Non-pigmented ciliary epithelial cell (primary cell): Measurements from ENCODE around the gene C10orf88.

ENCODE experiments used
- DNase-seq: peaks from one replicate; pipeline ENCODE4 v3.0.0-alpha.2; 2010; ENCODE audit warnings: low read depth

C10orf88 gene, protein sequence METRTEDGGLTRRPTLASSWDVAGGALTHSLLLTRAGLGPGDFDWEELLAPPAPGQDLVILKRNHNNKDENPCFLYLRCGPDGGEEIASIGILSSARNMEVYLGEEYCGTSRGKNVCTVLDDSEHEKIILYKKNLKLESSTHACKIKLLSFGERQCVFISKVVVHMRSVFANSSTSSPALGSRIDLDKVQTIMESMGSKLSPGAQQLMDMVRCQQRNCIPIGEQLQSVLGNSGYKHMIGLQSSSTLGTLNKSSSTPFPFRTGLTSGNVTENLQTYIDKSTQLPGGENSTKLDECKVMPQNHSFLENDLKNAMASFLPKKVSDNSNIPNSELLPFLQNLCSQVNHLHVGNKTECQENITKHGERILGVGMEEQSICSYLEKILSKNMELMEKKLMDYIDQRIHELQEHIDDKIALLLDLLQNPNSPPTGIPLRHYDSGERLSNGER

DNA sequence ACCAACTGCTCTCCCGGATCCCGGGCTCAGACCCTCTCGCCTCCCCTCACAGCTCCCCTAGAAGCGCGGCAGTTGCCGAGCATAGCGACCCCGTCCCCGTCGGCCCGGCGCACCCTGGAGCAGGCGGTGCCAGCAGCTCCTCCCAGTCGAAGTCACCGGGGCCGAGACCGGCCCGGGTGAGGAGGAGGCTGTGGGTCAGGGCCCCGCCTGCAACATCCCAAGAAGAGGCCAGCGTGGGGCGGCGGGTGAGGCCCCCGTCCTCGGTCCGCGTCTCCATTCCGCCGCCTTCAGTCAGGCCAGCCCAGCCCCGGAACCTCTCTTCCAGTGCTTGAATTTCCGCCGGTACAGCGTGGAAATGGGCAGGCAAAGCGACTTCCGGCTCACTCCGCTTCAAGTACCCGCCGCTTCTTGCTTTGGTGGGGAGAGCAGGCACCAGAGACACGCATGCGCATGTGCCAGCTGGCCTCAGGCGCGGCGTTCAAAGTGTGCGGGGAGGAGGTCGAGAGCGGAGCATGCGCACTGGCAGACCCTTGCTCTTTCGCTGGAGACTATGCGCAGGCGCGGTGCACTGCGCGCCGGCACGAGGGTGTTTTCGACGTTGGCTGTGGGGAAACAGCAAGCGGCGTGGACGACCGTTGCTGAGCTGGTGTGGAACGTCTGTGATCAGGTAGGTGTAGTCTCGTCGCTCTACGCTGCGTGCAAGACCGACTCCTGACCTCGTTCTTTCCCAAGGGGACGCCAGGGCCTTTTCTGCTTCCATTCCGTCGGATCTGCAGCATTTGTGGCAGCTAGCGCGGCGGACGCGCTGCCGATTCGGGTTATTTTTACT is at the start of gene C10orf88:
Gene C10orf88, minus strand, starts transcription at position 326 of the 829 bp plus-strand sequence. Its CDS starts 49 bp downstream, at position 277.
- peak; percentile 96 for DNase-seq

DNA sequence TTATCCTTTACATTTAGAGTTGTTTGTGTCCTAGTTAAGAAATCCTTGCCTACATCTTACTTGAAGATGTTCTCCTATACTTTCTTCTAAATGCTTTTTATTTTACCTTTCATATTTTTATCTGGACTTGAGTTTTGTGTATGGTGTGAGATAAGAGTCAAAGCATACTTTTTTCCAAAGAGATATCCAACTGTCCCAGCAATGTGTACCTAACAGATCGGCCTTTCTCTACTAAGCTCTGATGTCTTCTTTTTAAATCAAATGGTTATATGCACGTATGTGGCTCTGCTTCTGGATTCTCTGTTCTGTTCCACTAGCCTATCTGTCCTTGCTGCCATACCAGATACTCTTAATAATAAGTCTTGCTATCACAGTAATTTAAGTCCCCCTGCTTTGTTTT is 47.3 kb upstream of the C10orf88 start:
- no peak for DNase-seq

DNA sequence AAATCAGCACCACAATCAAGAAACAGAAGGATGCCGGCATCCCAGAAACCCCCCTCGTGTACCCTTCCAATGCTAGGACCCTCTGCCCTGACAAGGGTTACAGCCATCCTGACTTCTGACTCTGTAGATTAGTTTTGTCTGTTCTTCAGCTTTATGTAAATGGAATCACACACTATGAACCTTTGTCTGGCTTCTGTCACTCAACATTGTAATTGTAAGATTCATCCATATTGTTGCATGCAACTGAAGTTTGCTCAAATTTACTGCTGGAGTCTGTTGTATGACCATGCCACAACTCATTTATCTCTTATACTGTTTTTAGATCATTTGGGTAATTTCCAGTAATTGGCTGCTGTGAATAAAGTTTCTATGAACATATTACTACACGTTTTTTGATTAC is 46.1 kb upstream of the C10orf88 start:
- DNase-seq, result no peak

DNA sequence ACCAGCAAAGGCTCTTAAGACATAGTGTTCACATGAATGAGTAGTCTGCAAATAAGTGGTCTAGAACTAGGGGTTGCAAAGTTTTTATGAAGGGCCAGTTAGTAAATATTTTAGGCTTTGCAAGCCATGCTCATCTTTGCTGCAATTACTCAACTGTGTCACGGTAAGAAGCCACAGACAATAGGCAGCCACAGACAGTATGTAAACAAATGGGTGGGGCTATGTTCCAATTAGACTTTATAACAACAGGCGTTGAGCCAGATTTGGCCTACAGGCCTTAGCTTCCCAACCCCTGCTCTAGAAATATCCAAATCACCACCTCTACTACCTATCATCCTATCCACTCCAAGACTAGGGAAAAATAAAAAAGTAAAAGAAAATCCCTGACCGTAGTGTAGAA is 45.3 kb upstream of the C10orf88 start:
- no peak for DNase-seq

DNA sequence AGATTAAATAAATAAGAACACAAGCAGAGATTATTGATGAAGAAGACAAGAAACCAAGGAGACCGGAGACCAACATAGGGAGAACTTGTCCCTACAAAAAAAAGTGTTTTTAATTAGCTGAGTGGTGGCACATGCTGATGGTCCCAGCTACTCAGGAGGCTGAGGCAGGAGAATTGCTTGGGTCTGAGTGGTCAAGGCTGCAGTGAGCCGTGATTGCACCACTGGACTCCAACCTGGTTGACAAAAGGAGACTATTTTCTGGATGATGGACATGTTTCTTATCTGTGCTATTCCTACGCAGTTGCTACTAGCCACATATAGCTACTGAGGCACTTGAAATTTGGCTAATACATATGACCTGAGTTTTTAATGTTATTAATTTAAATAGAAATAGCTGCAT is 44.9 kb upstream of the C10orf88 start:
- no peak for DNase-seq

DNA sequence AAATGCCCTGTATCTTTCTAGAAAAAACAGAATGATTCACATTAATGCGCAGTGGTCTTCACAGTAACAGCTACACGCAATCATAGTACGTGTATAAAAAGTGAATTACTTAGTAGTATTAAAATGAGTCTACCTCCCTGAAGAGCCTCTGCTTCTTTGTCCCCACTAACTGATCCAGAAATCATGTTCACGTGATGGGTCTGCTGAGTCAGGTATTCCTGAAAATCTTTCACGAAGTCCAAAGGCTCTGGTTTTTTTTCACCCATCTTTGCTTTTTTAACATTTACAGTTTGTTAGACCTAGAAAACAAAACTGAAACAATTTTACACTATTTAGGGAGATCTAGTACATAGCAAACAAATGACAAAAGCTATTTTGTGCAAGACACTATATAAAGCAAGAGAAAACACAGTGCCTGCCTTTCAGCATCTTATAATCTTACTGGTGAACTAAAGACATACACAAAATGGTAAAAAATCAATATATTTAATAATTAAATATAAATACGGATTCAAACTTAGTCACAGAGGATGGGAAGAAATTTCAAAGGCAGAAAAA is 44.4 kb upstream of the C10orf88 start:
- DNase-seq, result no peak

DNA sequence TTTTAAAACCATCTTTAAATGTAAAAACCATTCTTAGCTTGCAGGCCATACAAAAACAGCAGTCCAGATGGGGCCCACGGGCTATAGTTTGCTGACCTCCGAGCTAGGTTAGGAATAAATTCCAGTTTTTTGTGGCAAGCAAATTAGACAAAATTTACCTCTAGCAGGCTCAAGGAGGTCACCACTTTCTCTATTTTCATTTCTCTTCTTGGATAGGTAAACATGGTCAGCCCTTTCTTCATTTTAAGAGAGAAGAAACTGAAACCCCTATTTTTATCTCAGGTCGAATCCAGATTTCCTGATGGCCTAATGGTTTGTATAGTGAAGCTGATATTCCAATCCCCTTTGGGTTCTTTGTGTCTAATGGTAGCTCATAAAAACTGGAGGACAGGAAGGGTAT is 43.8 kb upstream of the C10orf88 start:
- DNase-seq, result no peak

DNA sequence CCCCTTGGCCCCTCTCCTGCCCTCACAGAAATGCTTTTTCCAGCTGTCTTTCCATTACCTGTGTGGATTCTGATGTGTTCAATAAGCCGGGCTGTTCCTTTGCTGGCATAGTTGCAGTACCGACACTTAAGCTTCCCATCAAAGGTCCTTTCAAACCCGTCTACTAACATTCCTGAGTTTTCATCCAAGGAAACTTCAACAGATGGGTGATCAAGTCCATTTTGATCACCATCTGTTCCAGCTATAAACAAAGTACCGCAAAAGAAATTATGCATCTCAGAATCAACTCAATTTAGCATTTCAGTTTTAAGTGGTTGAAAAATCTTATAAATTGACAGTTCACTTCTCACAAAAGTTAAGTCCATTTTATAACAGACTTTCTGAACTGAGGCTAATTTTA is 41.9 kb upstream of the C10orf88 start:
- DNase-seq, result no peak

DNA sequence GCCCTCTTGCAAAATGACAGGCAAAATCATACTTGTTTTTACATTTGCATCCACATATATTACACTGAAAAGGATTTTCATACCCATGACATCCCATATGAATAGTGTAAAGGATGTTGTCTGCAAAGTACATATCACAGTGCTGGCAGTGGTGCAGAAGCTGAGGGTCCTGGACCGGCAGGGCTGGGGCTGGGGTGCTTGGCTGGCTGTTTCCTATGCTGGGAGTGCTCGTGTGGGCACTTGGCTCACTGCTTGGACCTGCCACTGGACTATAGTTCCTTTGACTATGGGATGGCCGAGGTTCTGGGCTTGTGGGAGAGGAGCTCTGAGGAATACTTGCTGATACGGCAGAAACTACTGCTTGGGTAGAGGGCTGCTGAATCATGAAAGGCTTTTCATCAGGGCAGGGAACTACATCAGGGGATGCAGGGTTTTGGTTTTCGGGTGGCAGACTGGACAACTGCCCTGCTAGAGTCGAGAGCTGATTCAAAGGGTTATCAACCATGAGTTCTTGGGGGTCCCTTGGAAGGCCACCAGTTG is 39.8 kb upstream of the C10orf88 start:
- no peak for DNase-seq

DNA sequence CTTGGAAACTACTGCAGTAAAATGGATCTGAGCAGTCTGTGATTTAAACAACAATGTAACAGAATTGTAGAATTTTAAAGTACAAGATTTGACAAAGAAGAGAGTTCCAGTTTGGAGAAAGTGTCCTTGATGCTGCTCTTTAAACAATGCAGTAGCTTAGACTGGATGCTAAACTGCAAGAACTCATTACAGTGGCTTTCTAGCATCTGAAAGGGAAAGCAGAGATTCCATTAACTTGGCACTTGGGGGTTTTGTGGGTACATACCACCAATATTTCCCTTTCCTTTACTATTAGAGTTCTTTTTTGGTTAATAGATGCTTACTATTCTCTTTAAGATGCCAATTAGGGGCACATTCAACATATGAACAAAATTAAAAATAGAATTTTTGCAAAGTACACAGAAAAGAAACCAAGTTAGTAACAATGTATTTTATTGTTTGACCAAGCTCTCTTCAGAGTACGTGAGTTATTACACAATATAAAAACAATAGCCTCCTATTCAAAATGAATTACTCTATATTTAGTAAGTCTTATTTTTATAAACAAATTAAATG is 38.1 kb upstream of the C10orf88 start:
- DNase-seq, result no peak

DNA sequence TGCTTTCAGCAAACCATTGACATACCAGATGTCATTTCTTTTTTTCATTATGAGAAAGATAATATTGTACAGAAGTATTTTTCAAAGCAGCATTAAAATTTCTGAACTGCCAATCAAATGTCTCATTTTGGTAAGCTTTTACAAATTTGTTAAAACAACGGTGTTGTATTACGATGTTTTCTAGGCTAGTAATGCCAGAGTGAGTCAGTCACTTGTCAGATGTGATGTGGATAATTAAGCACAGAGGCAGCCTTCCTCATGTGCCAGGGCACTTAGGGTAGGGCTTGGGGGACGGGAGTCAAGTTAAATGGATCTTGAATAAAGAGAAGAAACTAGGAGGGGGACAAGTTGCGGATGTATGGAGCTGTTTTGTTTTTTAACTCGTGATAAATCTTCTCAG is 36.3 kb upstream of the C10orf88 start:
- no peak for DNase-seq

DNA sequence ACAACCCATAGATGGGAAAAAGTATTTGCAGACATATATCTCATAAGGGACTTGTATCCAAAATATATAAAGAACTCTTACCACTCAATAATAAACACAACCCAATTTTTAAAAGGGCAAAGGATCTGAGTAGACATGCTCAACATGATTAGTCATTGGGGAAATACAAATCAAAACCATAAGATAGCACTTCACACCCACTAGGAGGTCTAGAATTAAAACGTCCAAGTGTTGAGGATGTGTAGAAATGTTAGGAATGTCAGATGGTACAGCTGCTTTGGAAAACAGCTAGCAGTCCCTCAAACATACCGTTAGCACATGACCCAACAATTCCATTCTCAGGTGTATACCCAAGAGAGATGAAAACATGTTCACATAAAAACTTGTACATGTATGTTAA is 34.5 kb upstream of the C10orf88 start:
- no peak for DNase-seq

DNA sequence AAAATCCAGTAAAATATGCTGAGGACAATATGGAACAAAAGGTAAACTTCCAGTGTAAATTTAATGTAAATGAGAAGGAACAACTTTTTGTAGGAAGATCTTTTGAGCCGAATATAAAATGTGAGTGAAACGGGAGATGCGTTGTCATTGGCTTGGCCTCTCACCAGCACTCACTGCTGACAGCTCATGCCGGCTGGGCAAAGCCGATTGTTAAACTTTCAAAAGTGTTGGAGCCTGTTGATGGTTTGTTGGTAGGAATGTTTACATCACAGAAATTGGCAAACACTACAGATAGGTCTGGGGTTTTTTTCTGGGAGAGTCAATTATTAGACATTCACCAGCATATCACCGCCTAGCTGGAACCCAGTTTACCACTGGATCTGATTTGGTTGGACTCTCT is 32.3 kb upstream of the C10orf88 start:
- no peak for DNase-seq

DNA sequence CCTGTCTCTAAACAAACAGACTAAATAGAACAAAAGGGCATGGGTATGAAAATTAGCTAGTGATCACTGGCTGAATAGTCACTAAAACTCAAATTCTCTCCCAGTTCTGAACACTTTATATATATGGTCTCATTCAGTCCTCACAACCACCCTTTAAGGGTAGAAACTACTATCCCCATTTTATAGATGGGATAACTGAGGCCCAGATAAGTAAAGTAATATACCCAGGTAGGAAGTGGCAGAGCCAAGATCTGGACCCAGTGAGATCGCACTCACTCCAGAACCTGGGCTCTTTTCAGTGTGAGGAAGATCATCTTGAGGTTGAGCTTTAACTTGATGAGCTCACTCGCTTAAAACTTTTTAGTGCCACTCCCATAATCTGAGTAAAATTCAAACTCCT is 30.7 kb upstream of the C10orf88 start:
- DNase-seq, result no peak

DNA sequence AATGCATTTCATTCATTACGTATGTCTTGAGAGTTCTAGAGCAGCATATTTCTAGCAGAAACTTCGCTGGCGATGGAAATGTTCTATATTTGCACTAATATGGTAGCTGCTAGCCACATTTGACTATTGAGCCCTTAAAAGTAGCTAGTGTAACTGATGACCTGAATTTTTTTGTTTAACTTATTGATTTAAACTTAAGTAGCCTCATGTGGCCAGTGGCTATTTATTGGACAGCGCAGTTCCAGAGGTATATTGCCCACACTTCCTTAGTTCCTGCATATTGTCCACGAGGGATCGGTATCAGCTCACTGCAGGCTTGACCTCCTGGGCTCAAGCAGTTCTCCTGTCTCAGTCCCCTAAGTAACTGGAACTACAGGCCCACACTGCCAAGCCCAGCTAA is 29.9 kb upstream of the C10orf88 start:
- no peak for DNase-seq

DNA sequence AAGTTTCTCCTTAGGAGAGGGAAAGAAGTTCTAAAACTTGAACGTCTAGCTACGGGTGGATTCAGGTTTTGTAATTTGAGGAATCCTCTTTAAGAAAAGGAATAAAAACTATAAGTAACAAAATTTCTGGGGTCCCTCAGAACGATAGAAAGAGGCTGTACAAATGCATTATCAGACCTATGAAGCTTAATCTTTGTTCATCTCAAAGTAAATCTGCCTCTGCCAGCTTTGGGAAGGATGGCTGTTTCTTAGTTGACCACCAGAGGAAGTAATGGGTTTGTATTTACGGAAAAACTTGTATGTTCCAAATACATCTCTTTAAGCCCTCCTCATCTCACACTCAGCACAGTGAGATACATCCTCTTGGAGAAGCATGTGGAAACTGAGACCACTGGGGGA is 27.0 kb upstream of the C10orf88 start:
- no peak for DNase-seq

DNA sequence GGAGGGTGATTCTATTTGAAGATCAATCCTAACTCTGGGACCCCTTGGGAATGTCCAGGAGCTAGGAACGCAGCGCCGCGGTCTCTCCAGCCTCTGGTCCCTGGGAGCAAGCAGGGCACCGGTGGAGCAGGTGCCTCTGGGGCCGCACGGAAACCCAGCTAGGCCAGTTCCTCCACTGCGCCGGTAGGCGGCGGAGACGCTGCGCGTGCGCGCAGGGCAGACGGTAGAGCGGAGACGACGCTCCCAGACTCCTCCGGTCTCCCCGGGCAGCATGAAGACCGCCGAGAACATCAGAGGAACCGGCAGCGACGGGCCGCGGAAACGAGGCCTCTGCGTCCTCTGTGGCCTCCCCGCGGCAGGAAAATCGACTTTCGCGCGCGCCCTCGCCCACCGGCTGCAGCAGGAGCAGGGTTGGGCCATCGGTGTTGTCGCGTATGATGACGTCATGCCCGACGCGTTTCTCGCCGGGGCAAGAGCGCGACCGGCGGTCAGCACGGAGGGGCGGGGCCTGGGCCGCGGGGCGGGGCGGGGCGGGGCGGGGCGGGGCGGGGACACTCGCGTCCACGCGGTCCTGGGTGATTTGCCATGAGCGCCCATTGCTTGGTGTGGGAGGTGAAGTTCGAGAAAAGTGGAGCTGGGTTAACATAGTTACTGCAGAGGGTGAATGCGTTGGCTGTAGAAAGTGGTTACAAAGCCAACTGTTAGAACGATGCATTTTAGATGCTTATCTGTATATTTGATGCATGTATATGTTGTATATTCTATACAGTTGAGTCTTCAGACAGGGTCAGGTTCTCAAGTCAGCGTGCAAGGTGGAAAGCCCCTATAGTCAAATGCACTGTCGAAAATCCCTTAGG is 26.4 kb upstream of the C10orf88 start, which contains the start of gene PSTK:
Gene PSTK, plus strand, starts transcription at position 193 of the 857 bp plus-strand sequence. Its CDS starts 79 bp downstream, at position 272.
- DNase-seq, result peak; percentile 50

DNA sequence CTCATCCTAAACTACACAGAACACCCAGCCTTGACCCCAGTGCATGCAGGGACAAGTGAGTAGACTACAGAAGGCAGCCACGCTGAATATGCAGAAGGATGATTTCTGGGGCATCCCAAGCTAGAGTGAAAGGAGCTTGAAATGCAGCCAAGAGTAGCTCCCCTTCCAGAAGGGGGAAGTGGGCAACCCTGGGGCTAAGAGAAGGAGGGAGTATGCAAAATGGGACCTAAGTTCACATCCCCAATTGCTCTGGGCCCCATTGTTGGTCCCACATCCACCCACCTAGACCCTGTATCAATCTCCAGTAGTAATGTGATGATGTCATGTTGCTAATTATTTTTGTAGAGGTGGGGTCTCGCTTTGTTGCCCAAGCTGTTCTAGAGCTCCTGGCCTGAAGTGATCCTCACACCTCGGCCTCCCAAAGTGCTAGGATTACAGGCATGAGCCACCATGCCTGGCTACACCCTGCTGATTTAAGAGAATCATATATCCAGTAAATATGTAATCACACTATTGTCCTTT is 20.6 kb upstream of the C10orf88 start:
- no peak for DNase-seq

DNA sequence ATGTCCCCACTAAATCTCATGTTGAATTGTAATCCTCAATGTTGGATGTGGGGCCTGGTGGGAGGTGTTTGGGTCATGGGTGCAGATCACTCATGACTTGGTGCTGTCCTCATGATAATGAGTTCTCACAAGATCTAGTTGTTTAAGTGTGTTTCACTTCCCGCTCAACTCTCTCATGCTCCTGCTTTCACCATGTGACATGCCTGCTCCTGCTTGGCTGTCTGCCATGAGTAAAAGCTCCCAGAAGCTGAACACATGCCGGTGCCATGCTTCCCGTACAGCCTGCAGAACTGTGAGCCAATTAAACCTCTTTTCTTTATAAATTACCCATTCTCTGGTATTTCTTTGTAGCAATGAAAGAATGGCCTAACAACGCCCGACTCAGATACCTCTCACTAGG is 20.0 kb upstream of the C10orf88 start:
- no peak for DNase-seq

DNA sequence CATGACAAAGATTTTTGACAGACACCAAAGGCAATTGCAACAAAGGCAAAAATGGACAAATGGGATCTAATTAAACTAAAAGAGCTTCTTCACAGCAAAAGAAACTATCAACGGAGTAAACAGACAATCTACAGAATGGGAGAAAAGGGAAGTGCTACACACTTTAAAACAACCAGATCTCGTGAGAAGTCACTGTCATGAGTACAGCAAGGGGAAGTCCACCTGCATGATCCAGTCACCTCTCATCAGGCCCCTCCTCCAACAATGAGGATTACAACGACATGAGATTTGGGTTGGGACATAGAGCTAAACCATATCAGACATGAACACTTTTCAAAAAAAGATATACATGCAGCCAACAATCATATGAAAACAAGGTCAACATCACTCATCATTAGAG is 14.7 kb upstream of the C10orf88 start:
- no peak for DNase-seq

DNA sequence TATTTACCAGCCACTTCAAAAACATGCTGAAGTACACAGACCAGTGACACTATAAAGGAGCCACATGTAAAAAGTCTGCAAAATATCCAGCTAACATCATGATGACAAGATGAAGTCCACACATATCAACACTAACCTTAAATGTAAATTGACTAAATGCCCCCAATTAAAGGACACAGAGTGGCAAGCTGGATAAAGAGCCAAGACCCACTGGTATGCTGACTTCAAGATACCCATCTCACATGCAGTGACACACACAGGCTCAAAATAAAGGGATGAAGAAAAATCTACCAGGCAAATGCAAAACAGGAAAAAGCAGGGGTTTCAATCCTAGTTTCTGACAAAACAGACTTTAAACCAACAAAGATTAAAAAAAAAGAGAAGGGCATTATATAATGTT is 12.9 kb upstream of the C10orf88 start:
- DNase-seq, result no peak
